B cell (primary cell): ENCODE results near the gene PPP3CA. TPM values are rescaled to one million over a fixed set of nuclear protein-coding genes. Genes with fewer than 3 reads are reported as not detected.

ENCODE experiments used
- ATAC-seq: fragments of 200-7000 bp; cut with Tn5 transposase; one replicate; pipeline ENCODE4 v1.10.0; 2021; ENCODE audit warnings: low read depth, mild to moderate bottlenecking, moderate number of reproducible peaks, moderate library complexity
- CTCF ChIA-PET: fragments of 350-600 bp; sonication (Branson Sonifier 250); formaldehyde crosslinking; loops from one replicate; lab custom pipeline; 2021; ENCODE audit warnings: antibody characterized with exemption, inconsistent platforms; lab: Charles Lee
- POLR2A ChIA-PET: fragments of 350-600 bp; sonication (Branson Sonifier 250); formaldehyde crosslinking; loops from one replicate; lab custom pipeline; 2021; ENCODE audit warnings: antibody characterized with exemption; lab: Charles Lee
- DNase-seq: peaks from one replicate; pipeline ENCODE4 v3.0.0; 2013
- H2AFZ ChIP-seq: 2 replicates; pipeline ENCODE4 v1.6.1; 2012; ENCODE audit warnings: mild to moderate bottlenecking, low read depth, low read length; ENCODE audit not compliant: insufficient read depth, poor library complexity, severe bottlenecking
- H3K27ac ChIP-seq, 2 donors: 1 replicate in 1 of 2; 2 replicates in 1 of 2; pipeline ENCODE4 v1.5.1; 2012 to 2013; ENCODE audit warnings: low read length in 2 of 2, mild to moderate bottlenecking in 2 of 2, moderate library complexity in 1 of 2
- H3K27me3 ChIP-seq, 4 experiments: fragments of 200-600 bp in 1 of 4; sonication (generic) in 1 of 4; replicated peaks in 1 of 4; 1 replicate in 2 of 4; 2 replicates in 2 of 4; pipeline versions ENCODE4 v1.6.1 to v1.7.0; 2013 to 2016; ENCODE audit warnings: low read length in 3 of 4, mild to moderate bottlenecking in 2 of 4, mixed read lengths in 1 of 4, moderate library complexity in 1 of 4; ENCODE audit not compliant: insufficient read depth in 4 of 4, control insufficient read depth in 3 of 4; ENCODE audit errors: control extremely low read depth in 1 of 4
- H3K36me3 ChIP-seq, 2 experiments: replicated peaks in 1 of 2; 1 replicate in 1 of 2; 2 replicates in 1 of 2; pipeline versions ENCODE4 v1.6.1 to v1.7.1; 2013; ENCODE audit warnings: low read length in 1 of 2; ENCODE audit not compliant: insufficient read depth in 2 of 2, control insufficient read depth in 1 of 2; ENCODE audit errors: control extremely low read depth in 1 of 2, extremely low read depth in 1 of 2
- H3K4me1 ChIP-seq, 2 donors: fragments of 200-600 bp in 1 of 2; sonication (generic) in 1 of 2; 1 replicate in 1 of 2; 2 replicates in 1 of 2; pipeline versions ENCODE4 v1.5.1 to v1.6.1; 2013 to 2017; ENCODE audit warnings: low read length in 2 of 2; ENCODE audit not compliant: control insufficient read depth in 2 of 2, insufficient read depth in 2 of 2
- H3K4me2 ChIP-seq: replicated peaks from 2 replicates; pipeline ENCODE3; 2012; ENCODE audit warnings: mild to moderate bottlenecking, low read depth, low read length; ENCODE audit not compliant: poor library complexity, severe bottlenecking
- H3K4me3 ChIP-seq, 5 experiments: fragments of 200-600 bp in 1 of 5; sonication (generic) in 1 of 5; 1 replicate in 3 of 5; 2 replicates in 2 of 5; pipeline versions ENCODE4 v1.5.1 to v1.7.0; 2011 to 2016; ENCODE audit warnings: low read length in 4 of 5, mild to moderate bottlenecking in 4 of 5, low read depth in 2 of 5, control low read depth in 1 of 5, moderate library complexity in 1 of 5; ENCODE audit not compliant: insufficient read depth in 1 of 5; ENCODE audit errors: control extremely low read depth in 1 of 5, extremely low read depth in 1 of 5
- H3K79me2 ChIP-seq: fragments of 200-600 bp; sonication (generic); one replicate; pipeline ENCODE4 v1.6.0; 2016; ENCODE audit warnings: low read length; ENCODE audit not compliant: control insufficient read depth, insufficient read depth
- H3K9ac ChIP-seq: fragments of 200-600 bp; sonication (generic); 2 replicates; pipeline ENCODE4 v1.6.1; 2017; ENCODE audit warnings: mild to moderate bottlenecking, low read length, moderate library complexity
- H3K9me3 ChIP-seq, 3 donors: one replicate each; pipeline versions ENCODE4 v1.6.1 to v1.7.1; 2013; ENCODE audit warnings: low read length in 2 of 3; ENCODE audit not compliant: control insufficient read depth in 2 of 3, insufficient read depth in 1 of 3; ENCODE audit errors: control extremely low read depth in 1 of 3
- H4K20me1 ChIP-seq: 2 replicates; pipeline ENCODE4 v1.6.0; 2012; ENCODE audit warnings: mild to moderate bottlenecking, low read length; ENCODE audit not compliant: insufficient read depth, control insufficient read depth, poor library complexity, severe bottlenecking
- H3K27ac Mint-ChIP-seq: one replicate; pipeline ENCODE4 v1.8.0; 2021; ENCODE audit warnings: mixed read lengths
- H3K27me3 Mint-ChIP-seq: one replicate; pipeline ENCODE4 v1.8.0; 2021; ENCODE audit warnings: mixed read lengths
- H3K4me1 Mint-ChIP-seq: one replicate; pipeline ENCODE4 v1.8.0; 2021; ENCODE audit warnings: mixed read lengths
- H3K4me3 Mint-ChIP-seq: one replicate; pipeline ENCODE4 v1.8.0; 2021; ENCODE audit warnings: mixed read lengths
- H3K9me3 Mint-ChIP-seq: one replicate; pipeline ENCODE4 v1.8.0; 2022; ENCODE audit warnings: mixed read lengths; ENCODE audit not compliant: insufficient read depth
- EZH2 ChIP-seq: IDR thresholded peaks from 2 replicates; pipeline ENCODE4 v1.6.1; 2012; ENCODE audit warnings: borderline replicate concordance, low read depth, mild to moderate bottlenecking, moderate library complexity, low read length; ENCODE audit not compliant: insufficient read depth, poor library complexity, severe bottlenecking
- WGBS: methylation state at CpG from one replicate; pipeline ENCODE4 v1.1.5; 2013; ENCODE audit warnings: missing lambda C conversion rate; ENCODE audit not compliant: insufficient coverage; 5-methylcytosine and 5-hydroxymethylcytosine counted together
- intact Hi-C: fragments of 100-400 bp; cut with micrococcal nuclease; formaldehyde crosslinking; loops from one replicate; pipeline ENCODE4 v1.10.0; 2022
- polyA plus RNA-seq: library from polyadenylated mRNA; depleted of rRNA; stranded (reverse); fragments of >200 nt; gene quantifications from 2 replicates; pipeline ENCODE4 v1.2.3, GENCODE V29; 2012
- total RNA-seq, 2 donors: library from RNA; stranded (reverse); fragments of 120-200 nt in 1 of 2; gene quantifications; 1 replicate in 1 of 2; 2 replicates in 1 of 2; pipeline versions ENCODE4 v1.2.3 to v1.2.4, GENCODE V29; 2013 to 2022
- TF ChIP-seq, protein P1 (sequence below): fragments of 200-600 bp; IDR thresholded peaks from one replicate; pipeline ENCODE4 v1.8.0; 2022; ENCODE audit warnings: antibody characterized with exemption, mild to moderate bottlenecking

Gene PPP3CA
- total and polyA plus RNA-seq, 2 donors (not counting 1 experiment from before 2014, with no cell fraction given), result 14.3 to 85.1 TPM

GRCh38 chr4:101190751-101191150 lies 156.6 kb downstream of the PPP3CA start:
- Histone ChIP-seq H3K36me3 (peaks cover 11 to 30% of the 10 kb centered on the region in 2 experiments), H3K4me3 (no peak overlapping the region), H3K79me2 (peaks cover 59% of the 10 kb centered on the region), H3K9me3 (no peaks in the 10 kb centered on the region), H3K4me1 (peaks cover 6 to 14% of the 10 kb centered on the region in 2 donors), H3K4me2 (no peak overlapping the region), H3K27me3 (no peaks in the 10 kb centered on the region), H2AFZ (no peak overlapping the region), H3K9ac (no peak overlapping the region), H3K27ac (no peak overlapping the region), H4K20me1 (peaks cover 4% of the 10 kb centered on the region)
- DNase-seq (no peak), ATAC-seq (no peak)
- Mint-ChIP-seq H3K4me3 (no peak overlapping the region), H3K4me1 (peaks cover 34% of the 10 kb centered on the region), H3K9me3 (no peaks in the 10 kb centered on the region), H3K27ac (no peak overlapping the region), H3K27me3 (no peaks in the 10 kb centered on the region)
- ChIA-PET CTCF (interaction anchor here (1.0 kb wide), 1 partner anchor 20 kb away, joined by 3 read pairs; no protein-coding TSS in a partner anchor), POLR2A (no interaction called here)
- WGBS, result no CpG with 5 or more reads among the region's 3 CpGs
- TF ChIP-seq EZH2, result no peak
- TF ChIP-seq, protein P1, sequence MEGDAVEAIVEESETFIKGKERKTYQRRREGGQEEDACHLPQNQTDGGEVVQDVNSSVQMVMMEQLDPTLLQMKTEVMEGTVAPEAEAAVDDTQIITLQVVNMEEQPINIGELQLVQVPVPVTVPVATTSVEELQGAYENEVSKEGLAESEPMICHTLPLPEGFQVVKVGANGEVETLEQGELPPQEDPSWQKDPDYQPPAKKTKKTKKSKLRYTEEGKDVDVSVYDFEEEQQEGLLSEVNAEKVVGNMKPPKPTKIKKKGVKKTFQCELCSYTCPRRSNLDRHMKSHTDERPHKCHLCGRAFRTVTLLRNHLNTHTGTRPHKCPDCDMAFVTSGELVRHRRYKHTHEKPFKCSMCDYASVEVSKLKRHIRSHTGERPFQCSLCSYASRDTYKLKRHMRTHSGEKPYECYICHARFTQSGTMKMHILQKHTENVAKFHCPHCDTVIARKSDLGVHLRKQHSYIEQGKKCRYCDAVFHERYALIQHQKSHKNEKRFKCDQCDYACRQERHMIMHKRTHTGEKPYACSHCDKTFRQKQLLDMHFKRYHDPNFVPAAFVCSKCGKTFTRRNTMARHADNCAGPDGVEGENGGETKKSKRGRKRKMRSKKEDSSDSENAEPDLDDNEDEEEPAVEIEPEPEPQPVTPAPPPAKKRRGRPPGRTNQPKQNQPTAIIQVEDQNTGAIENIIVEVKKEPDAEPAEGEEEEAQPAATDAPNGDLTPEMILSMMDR, result no peak
- intact Hi-C loops, result no loop called here

DNA sequence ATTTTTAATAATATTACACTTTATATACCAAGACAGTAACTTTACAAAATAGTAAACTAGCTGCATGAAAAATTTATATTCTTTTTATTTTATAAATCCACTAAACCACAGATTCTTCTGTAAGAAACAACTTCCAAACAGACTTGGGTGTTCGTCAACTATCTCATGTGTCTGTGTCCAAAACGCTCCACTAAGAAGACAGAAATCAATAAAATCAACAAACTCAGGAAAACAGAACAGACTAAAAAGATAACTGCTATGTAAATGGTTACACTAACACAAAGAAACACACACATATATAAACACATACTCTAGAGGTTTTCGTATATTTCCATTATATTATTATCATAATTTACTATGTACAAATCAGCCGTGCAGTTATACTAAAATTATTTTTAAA lies 158.4 kb downstream of the PPP3CA start:
- Histone ChIP-seq H3K4me3 (no peak overlapping the region), H3K9me3 (no peaks in the 10 kb centered on the region), H3K27me3 (no peaks in the 10 kb centered on the region), H3K4me2 (no peak overlapping the region), H4K20me1 (peaks cover 16% of the 10 kb centered on the region), H2AFZ (no peak overlapping the region), H3K79me2 (peaks cover 64% of the 10 kb centered on the region), H3K4me1 (peaks cover 13 to 23% of the 10 kb centered on the region in 2 donors), H3K36me3 (peaks cover 6 to 19% of the 10 kb centered on the region in 2 experiments), H3K9ac (no peak overlapping the region), H3K27ac (no peak overlapping the region)
- ATAC-seq (no peak), DNase-seq (no peak)
- no peak for TF ChIP-seq EZH2
- TF ChIP-seq, protein P1, result no peak
- ChIA-PET CTCF (interaction anchor here (1.4 kb wide), 1 partner anchor 542 kb away, joined by 5 read pairs; no protein-coding TSS in a partner anchor), POLR2A (no interaction called here)
- Mint-ChIP-seq H3K9me3 (no peaks in the 10 kb centered on the region), H3K27ac (peak overlapping the region; percentile 8), H3K4me1 (peaks cover 49% of the 10 kb centered on the region), H3K4me3 (no peak overlapping the region), H3K27me3 (no peaks in the 10 kb centered on the region)
- no CpG with 5 or more reads among the region's 4 CpGs for WGBS
- intact Hi-C loops, result loop anchor here (5.0 kb wide), 1 partner anchor 158 kb away; the partner anchor contains the start of gene PPP3CA
